HEK293 (cell line): ENCODE results near the gene THRA.

Experiments used
- CTCF ChIP-seq: fragments of 450-650 bp; formaldehyde crosslinking; IDR thresholded peaks from 2 replicates; pipeline ENCODE4 v1.5.1; 2016; ENCODE audit warnings: missing biosample characterization, missing genetic modification characterization
- HOXD13 ChIP-seq: sonication (generic); formaldehyde crosslinking; IDR thresholded peaks from 2 replicates; pipeline ENCODE4 v1.8.0; 2022; ENCODE audit warnings: missing genetic modification reagents, borderline replicate concordance
- KLF10 ChIP-seq: fragments of 450-650 bp; IDR thresholded peaks from 2 replicates; pipeline ENCODE4 v1.5.1; 2018; ENCODE audit warnings: missing biosample characterization, mild to moderate bottlenecking, missing genetic modification characterization
- ZNF76 ChIP-seq: fragments of 450-650 bp; formaldehyde crosslinking; IDR thresholded peaks from 2 replicates; pipeline ENCODE4; 2016; ENCODE audit warnings: low read depth, missing biosample characterization, missing genetic modification characterization, borderline replicate concordance
- ZNF830 ChIP-seq: fragments of 450-650 bp; IDR thresholded peaks from 2 replicates; pipeline ENCODE4 v1.5.0; 2018; ENCODE audit warnings: missing biosample characterization, missing genetic modification characterization, low read depth, mild to moderate bottlenecking, moderate library complexity
- ZSCAN30 ChIP-seq: fragments of 450-650 bp; IDR thresholded peaks from 2 replicates; pipeline ENCODE4 v1.5.1; 2018; ENCODE audit warnings: missing biosample characterization, mild to moderate bottlenecking, missing genetic modification characterization, moderate library complexity
- ZXDB ChIP-seq: fragments of 450-650 bp; formaldehyde crosslinking; IDR thresholded peaks from 2 replicates; pipeline ENCODE4 v1.5.1; 2016; ENCODE audit warnings: missing biosample characterization, missing genetic modification characterization
- TF ChIP-seq, protein P1 (sequence below): fragments of 450-650 bp; formaldehyde crosslinking; IDR thresholded peaks from 2 replicates; pipeline ENCODE4 v1.5.1; 2017; ENCODE audit warnings: missing biosample characterization, missing genetic modification characterization
- TF ChIP-seq, protein P2 (sequence below): fragments of 450-650 bp; formaldehyde crosslinking; IDR thresholded peaks from 2 replicates; pipeline ENCODE4 v1.5.1; 2016; ENCODE audit warnings: missing biosample characterization, missing genetic modification characterization

GRCh38 chr17:40031706-40032105, 31.1 kb upstream of the THRA start:
- TF ChIP-seq HOXD13 (CRISPR knock-in tag) (no peak), ZSCAN30 (no peak), ZNF76 (tag by site-specific recombination) (no peak), CTCF (tag by site-specific recombination) (no peak), ZXDB (tag by site-specific recombination) (no peak), KLF10 (tag by site-specific recombination) (no peak), ZNF830 (tag by site-specific recombination) (no peak)
- TF ChIP-seq, protein P1, sequence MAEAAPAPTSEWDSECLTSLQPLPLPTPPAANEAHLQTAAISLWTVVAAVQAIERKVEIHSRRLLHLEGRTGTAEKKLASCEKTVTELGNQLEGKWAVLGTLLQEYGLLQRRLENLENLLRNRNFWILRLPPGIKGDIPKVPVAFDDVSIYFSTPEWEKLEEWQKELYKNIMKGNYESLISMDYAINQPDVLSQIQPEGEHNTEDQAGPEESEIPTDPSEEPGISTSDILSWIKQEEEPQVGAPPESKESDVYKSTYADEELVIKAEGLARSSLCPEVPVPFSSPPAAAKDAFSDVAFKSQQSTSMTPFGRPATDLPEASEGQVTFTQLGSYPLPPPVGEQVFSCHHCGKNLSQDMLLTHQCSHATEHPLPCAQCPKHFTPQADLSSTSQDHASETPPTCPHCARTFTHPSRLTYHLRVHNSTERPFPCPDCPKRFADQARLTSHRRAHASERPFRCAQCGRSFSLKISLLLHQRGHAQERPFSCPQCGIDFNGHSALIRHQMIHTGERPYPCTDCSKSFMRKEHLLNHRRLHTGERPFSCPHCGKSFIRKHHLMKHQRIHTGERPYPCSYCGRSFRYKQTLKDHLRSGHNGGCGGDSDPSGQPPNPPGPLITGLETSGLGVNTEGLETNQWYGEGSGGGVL (tag by site-specific recombination), result no peak
- TF ChIP-seq, protein P2, sequence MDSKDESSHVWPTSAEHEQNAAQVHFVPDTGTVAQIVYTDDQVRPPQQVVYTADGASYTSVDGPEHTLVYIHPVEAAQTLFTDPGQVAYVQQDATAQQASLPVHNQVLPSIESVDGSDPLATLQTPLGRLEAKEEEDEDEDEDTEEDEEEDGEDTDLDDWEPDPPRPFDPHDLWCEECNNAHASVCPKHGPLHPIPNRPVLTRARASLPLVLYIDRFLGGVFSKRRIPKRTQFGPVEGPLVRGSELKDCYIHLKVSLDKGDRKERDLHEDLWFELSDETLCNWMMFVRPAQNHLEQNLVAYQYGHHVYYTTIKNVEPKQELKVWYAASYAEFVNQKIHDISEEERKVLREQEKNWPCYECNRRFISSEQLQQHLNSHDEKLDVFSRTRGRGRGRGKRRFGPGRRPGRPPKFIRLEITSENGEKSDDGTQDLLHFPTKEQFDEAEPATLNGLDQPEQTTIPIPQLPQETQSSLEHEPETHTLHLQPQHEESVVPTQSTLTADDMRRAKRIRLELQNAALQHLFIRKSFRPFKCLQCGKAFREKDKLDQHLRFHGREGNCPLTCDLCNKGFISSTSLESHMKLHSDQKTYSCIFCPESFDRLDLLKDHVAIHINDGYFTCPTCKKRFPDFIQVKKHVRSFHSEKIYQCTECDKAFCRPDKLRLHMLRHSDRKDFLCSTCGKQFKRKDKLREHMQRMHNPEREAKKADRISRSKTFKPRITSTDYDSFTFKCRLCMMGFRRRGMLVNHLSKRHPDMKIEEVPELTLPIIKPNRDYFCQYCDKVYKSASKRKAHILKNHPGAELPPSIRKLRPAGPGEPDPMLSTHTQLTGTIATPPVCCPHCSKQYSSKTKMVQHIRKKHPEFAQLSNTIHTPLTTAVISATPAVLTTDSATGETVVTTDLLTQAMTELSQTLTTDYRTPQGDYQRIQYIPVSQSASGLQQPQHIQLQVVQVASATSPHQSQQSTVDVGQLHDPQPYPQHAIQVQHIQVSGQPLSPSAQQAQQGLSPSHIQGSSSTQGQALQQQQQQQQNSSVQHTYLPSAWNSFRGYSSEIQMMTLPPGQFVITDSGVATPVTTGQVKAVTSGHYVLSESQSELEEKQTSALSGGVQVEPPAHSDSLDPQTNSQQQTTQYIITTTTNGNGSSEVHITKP (tag by site-specific recombination), result no peak
